Subcutaneous adipose tissue (tissue), 4 donors: ENCODE results near the gene DCLK1. TPM values are rescaled to one million over a fixed set of nuclear protein-coding genes. Genes with fewer than 3 reads are reported as not detected.

Source experiments
- total RNA-seq, 4 donors: library from RNA; depleted of rRNA; stranded (reverse); fragments of >200 nt; gene quantifications; one replicate each; pipeline ENCODE4 v1.1.0, GENCODE V29; 2016
- TF ChIP-seq, protein P1 (sequence below): fragments of 450-650 bp; IDR thresholded peaks from one replicate; pipeline ENCODE4 v1.5.1; 2016; ENCODE audit warnings: low read depth, mild to moderate bottlenecking, control low read depth, antibody characterized with exemption, moderate library complexity

DCLK1 gene
- total RNA-seq, 4 donors from 2014 or later, result 78.9 to 116 (median 106) TPM

- TF ChIP-seq, protein P1, sequence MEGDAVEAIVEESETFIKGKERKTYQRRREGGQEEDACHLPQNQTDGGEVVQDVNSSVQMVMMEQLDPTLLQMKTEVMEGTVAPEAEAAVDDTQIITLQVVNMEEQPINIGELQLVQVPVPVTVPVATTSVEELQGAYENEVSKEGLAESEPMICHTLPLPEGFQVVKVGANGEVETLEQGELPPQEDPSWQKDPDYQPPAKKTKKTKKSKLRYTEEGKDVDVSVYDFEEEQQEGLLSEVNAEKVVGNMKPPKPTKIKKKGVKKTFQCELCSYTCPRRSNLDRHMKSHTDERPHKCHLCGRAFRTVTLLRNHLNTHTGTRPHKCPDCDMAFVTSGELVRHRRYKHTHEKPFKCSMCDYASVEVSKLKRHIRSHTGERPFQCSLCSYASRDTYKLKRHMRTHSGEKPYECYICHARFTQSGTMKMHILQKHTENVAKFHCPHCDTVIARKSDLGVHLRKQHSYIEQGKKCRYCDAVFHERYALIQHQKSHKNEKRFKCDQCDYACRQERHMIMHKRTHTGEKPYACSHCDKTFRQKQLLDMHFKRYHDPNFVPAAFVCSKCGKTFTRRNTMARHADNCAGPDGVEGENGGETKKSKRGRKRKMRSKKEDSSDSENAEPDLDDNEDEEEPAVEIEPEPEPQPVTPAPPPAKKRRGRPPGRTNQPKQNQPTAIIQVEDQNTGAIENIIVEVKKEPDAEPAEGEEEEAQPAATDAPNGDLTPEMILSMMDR, result no peak
Observed at GRCh38 chr13:35826626-35827254, 304.4 kb downstream of the DCLK1 start.

- TF ChIP-seq, protein P1, result no peak
Observed at GRCh38 chr13:35824825-35825224, 306.4 kb downstream of the DCLK1 start.

GRCh38 chr13:35824395-35824794, 306.8 kb downstream of the DCLK1 start:
- TF ChIP-seq, protein P1, result no peak

GRCh38 chr13:35822666-35823065, 308.5 kb downstream of the DCLK1 start:
- TF ChIP-seq, protein P1, result no peak

GRCh38 chr13:35818633-35819067, 312.5 kb downstream of the DCLK1 start:
- TF ChIP-seq, protein P1, result no peak

DNA sequence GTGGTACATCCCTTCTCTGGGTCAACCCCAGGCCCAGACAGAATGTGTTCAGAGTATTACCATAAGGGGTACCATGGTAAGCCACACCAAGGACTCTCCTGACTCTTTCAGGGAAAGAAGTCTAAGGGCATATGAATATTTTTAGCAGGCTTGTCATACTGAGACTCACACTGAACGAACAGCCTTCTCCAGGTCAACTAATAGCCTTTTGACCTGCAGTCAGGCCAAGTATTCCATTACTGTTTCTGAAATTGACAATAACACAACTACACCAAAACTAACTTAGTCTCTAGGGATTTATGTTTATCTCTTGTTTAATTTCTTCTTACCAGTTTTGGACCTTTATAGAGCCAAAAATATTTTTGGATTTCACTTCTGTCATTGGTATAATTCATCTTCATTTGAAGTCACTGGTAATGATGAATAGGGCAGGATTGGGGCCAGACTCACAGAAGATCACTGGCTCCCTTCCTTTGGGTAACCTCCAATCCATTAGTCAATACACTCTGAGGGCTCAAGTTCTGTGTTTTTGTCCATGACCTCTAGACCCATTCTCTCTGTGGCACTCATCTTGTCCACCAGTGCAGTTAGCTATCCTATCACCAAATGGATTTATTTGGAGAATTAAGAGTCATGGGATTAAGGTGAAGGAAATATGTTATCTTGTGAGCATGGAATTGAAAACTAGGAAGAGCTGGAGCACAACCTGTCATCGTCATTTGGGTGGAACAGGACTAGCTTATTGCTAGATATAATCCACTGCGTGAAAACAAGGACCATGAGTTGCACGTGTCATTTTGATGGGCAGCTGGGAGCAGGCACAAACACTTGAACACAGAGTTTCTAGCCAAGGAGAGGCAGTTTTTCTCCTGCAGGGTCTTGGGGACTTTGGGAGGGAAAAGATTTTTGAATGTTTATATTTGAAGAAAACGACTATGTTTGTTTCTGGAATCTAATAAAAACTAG, 313.3 kb downstream of the DCLK1 start:
- TF ChIP-seq, protein P1, result no peak

DNA sequence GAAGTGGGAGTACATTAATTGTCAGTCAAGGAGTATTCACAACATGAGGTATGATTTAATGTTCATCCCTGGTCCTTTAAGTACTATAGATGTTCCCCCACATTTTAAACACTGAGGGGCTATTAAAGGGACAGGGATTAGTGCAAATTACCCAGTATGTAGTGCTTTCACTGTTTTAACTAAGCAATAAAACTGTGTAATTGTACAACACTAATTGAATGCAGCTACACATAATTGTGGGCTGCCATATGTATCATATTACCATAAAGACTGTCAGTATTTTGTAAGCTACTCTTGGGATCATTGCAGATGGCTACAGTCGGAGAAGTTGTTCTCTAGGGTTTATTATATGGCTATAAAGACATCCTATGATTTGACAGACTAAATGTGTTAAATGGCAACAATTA, 316.6 kb downstream of the DCLK1 start:
- TF ChIP-seq, protein P1, result no peak
